Embryonic facial prominence (tissue), 1 donor: Measurements from ENCODE around the gene PIGBOS1.

Experiments
- DNase-seq: peaks from one replicate; pipeline ENCODE4 v3.0.0-alpha.2; 2016; ENCODE audit errors: extremely low spot score

Gene PIGBOS1

GRCh38 chr15:55267401-55268175, 51.3 kb downstream of the PIGBOS1 start:
- no peak for DNase-seq
